ENCODE measurements around the gene ARID1B. TPM values are rescaled to one million over a fixed set of nuclear protein-coding genes. Genes with fewer than 3 reads are reported as not detected.

ARID1B gene
- total RNA-seq, 1 donor from 2014 or later, result 59.3 TPM

DNA sequence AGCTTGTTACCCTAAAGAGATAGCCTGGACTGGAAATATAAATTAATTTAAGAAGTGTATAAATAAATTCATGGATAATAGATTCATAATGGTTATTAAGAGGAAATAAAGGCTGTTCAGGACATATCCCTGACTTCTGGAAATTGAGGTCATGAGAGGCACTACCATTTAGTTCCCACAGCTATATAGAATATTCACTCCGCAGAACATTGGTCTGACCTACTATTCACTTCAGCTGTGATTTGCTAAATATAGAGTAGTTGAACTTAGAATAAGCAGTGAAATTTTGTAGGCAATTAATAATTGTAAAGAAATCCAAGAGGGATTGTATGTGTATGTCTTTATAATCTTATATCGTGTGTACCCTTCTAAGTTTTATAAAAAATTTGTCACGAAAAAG lies 112.8 kb downstream of the ARID1B start:
- DNase-seq (ENCODE audit: low spot score), result no peak
- Mint-ChIP-seq H3K27ac (ENCODE audit: unreplicated experiment) (no peak overlapping the region), H3K4me3 (ENCODE audit: unreplicated experiment) (no peak overlapping the region), H3K27me3 (ENCODE audit: low read depth) (no peaks in the 10 kb centered on the region), H3K36me3 (ENCODE audit: low read depth) (peaks cover 1% of the 10 kb centered on the region), H3K9me3 (ENCODE audit: low read depth) (no peaks in the 10 kb centered on the region), H3K4me1 (ENCODE audit: low read depth) (peaks cover 30% of the 10 kb centered on the region)
- TF ChIP-seq, protein P1, sequence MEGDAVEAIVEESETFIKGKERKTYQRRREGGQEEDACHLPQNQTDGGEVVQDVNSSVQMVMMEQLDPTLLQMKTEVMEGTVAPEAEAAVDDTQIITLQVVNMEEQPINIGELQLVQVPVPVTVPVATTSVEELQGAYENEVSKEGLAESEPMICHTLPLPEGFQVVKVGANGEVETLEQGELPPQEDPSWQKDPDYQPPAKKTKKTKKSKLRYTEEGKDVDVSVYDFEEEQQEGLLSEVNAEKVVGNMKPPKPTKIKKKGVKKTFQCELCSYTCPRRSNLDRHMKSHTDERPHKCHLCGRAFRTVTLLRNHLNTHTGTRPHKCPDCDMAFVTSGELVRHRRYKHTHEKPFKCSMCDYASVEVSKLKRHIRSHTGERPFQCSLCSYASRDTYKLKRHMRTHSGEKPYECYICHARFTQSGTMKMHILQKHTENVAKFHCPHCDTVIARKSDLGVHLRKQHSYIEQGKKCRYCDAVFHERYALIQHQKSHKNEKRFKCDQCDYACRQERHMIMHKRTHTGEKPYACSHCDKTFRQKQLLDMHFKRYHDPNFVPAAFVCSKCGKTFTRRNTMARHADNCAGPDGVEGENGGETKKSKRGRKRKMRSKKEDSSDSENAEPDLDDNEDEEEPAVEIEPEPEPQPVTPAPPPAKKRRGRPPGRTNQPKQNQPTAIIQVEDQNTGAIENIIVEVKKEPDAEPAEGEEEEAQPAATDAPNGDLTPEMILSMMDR (IDR thresholded peaks at IDR 0.05), result no peak

DNA sequence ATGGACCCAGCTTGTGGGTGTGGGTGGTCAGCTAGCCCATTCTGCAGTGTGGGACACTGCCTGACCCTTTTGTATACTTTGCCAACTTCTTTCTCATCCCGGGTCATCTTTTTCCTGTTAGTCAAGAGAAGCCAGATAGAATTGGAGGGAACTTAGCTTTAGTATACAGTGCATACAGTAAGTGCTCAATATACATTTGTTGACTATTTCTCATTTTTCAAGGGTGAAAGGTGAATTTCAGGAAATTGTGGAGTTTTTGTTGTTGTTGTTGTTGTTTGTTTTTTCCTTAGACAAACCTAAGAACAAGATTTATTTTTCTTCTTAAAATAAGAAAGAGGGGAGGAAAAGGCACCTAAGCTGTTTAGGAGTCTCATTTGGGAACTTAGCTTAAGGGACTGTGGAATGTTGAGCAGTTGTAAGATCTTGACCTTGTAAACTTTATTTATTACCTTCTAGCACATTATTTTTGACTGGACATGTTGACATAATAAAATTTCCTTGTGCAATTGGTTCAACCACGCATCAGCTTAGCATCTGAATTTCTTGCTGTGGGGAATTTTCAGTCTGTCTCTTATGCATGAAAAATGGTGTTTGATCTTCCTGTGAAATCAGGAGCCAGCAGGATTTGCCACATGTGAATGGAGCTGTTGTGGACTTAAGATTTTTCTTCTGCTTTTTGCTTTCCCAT lies 113.6 kb downstream of the ARID1B start:
- DNase-seq (ENCODE audit: low spot score), result no peak
- peaks cover 30% of the 10 kb centered on the region for H3K4me1 Mint-ChIP-seq (ENCODE audit: low read depth)
- no peak overlapping the region for H3K4me3 Mint-ChIP-seq (ENCODE audit: unreplicated experiment)
- H3K27ac Mint-ChIP-seq (ENCODE audit: unreplicated experiment), result no peak overlapping the region
- no peaks in the 10 kb centered on the region for H3K27me3 Mint-ChIP-seq (ENCODE audit: low read depth)
- TF ChIP-seq, protein P1 (IDR thresholded peaks at IDR 0.05), result no peak
- H3K9me3 Mint-ChIP-seq (ENCODE audit: low read depth), result no peaks in the 10 kb centered on the region
- peaks cover 1% of the 10 kb centered on the region for H3K36me3 Mint-ChIP-seq (ENCODE audit: low read depth)

DNA sequence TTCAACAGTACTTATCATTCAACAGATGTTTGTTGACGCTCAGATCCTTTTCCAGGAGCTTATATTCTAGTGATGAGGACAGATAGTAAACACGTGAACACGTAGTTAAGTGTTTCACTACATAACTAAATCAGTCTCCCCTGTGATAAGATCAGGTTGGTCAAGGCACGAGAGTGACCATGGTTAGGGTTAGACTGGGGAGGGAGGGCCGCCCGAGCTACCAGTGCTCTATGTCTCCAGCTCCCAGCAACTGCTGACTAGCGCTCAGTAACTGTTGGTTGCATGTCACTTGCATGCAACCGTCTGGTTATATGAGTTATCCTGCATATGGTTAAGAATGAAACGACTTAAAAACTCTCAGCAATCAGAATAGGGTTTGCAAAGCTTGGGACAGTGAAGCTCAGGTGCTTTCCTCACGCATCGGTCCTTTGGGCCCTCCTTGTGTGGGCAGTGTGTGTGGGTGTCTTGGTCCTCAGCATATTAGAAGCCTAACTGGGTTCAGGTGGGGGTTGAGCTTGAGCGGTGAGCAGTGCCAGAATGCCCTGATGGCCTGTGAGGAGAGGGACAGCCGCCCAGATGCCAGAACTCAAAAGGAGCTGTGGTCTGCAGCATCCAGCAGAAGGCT lies 120.8 kb downstream of the ARID1B start:
- DNase-seq (ENCODE audit: low spot score), result no peak
- peaks cover 16% of the 10 kb centered on the region for H3K4me1 Mint-ChIP-seq (ENCODE audit: low read depth)
- no peaks in the 10 kb centered on the region for H3K36me3 Mint-ChIP-seq (ENCODE audit: low read depth)
- H3K27me3 Mint-ChIP-seq (ENCODE audit: low read depth), result no peaks in the 10 kb centered on the region
- TF ChIP-seq, protein P1 (IDR thresholded peaks at IDR 0.05), result no peak
- H3K9me3 Mint-ChIP-seq (ENCODE audit: low read depth), result no peaks in the 10 kb centered on the region
- no peak overlapping the region for H3K27ac Mint-ChIP-seq (ENCODE audit: unreplicated experiment)
- no peak overlapping the region for H3K4me3 Mint-ChIP-seq (ENCODE audit: unreplicated experiment)

DNA sequence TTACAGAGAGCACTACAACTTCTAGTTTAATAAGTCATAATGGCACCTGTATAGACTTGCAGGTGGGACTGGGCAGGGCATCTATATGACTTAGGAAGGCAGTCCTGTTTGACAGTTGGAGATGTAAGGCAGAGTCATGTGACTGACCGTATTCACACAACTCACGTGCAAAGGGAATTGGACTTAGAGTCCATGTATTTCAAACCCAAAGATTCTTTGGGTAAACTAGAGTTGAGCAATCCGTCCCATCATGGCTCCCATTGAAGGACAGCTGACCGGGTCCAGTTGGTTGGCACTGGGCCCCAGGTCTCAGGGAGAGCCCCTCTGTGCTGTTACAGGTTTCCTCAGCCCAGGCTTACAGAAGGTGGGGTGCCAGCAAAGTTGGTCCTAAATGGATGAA lies 121.9 kb downstream of the ARID1B start:
- Mint-ChIP-seq H3K4me1 (ENCODE audit: low read depth) (peaks cover 16% of the 10 kb centered on the region), H3K36me3 (ENCODE audit: low read depth) (peaks cover 1% of the 10 kb centered on the region), H3K27ac (ENCODE audit: unreplicated experiment) (no peak overlapping the region), H3K4me3 (ENCODE audit: unreplicated experiment) (no peak overlapping the region), H3K9me3 (ENCODE audit: low read depth) (no peaks in the 10 kb centered on the region), H3K27me3 (ENCODE audit: low read depth) (no peaks in the 10 kb centered on the region)
- TF ChIP-seq, protein P1 (IDR thresholded peaks at IDR 0.05), result no peak
- no peak for DNase-seq (ENCODE audit: low spot score)

DNA sequence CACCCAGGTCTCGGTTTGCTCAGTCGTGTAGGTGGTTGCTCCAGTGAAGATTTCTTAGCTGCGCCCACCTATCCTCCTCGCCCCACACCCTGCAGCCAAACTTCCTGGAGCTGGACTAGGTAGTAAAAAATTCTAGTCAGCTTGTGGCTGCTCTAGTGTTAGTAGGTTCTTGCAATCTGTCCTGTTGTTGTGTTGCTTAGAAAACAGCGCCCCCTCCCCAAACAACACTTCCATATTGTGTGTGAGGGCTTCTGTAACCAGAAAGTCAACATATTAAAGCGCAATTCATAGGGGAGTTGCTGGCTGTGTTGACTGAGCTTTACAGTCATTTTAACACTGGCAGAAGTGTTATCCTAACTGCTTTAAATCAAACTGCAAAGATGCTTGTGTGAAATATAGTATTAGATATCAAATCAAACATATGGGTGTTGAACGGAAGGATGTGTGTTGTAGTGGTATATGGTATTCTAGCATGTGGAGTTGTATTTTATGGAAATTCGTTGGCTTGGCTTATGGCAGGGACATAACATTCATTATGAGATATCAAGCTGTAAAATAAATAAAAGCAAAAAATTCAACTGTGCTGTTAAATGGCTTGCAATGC lies 122.5 kb downstream of the ARID1B start:
- Mint-ChIP-seq H3K27me3 (ENCODE audit: low read depth) (no peaks in the 10 kb centered on the region), H3K4me3 (ENCODE audit: unreplicated experiment) (no peak overlapping the region), H3K9me3 (ENCODE audit: low read depth) (no peaks in the 10 kb centered on the region), H3K4me1 (ENCODE audit: low read depth) (peaks cover 16% of the 10 kb centered on the region), H3K27ac (ENCODE audit: unreplicated experiment) (no peak overlapping the region), H3K36me3 (ENCODE audit: low read depth) (peaks cover 2% of the 10 kb centered on the region)
- TF ChIP-seq, protein P1 (IDR thresholded peaks at IDR 0.05), result no peak
- no peak for DNase-seq (ENCODE audit: low spot score)

Data from chondrocyte (in vitro differentiated cells).